B cell (primary cell): ENCODE data around the gene KDF1. TPM values are rescaled to one million over a fixed set of nuclear protein-coding genes. Genes with fewer than 3 reads are reported as not detected.

ENCODE experiments used
- ATAC-seq: fragments of 200-7000 bp; cut with Tn5 transposase; one replicate; pipeline ENCODE4 v1.10.0; 2021; ENCODE audit warnings: low read depth, mild to moderate bottlenecking, moderate number of reproducible peaks, moderate library complexity
- CTCF ChIA-PET: fragments of 350-600 bp; sonication (Branson Sonifier 250); formaldehyde crosslinking; loops from one replicate; lab custom pipeline; 2021; ENCODE audit warnings: antibody characterized with exemption, inconsistent platforms; lab: Charles Lee
- POLR2A ChIA-PET: fragments of 350-600 bp; sonication (Branson Sonifier 250); formaldehyde crosslinking; loops from one replicate; lab custom pipeline; 2021; ENCODE audit warnings: antibody characterized with exemption; lab: Charles Lee
- DNase-seq: peaks from one replicate; pipeline ENCODE4 v3.0.0; 2013
- H2AFZ ChIP-seq: 2 replicates; pipeline ENCODE4 v1.6.1; 2012; ENCODE audit warnings: mild to moderate bottlenecking, low read depth, low read length; ENCODE audit not compliant: insufficient read depth, poor library complexity, severe bottlenecking
- H3K27ac ChIP-seq, 2 donors: 1 replicate in 1 of 2; 2 replicates in 1 of 2; pipeline ENCODE4 v1.5.1; 2012 to 2013; ENCODE audit warnings: low read length in 2 of 2, mild to moderate bottlenecking in 2 of 2, moderate library complexity in 1 of 2
- H3K27me3 ChIP-seq, 4 experiments: fragments of 200-600 bp in 1 of 4; sonication (generic) in 1 of 4; replicated peaks in 1 of 4; 1 replicate in 2 of 4; 2 replicates in 2 of 4; pipeline versions ENCODE4 v1.6.1 to v1.7.0; 2013 to 2016; ENCODE audit warnings: low read length in 3 of 4, mild to moderate bottlenecking in 2 of 4, mixed read lengths in 1 of 4, moderate library complexity in 1 of 4; ENCODE audit not compliant: insufficient read depth in 4 of 4, control insufficient read depth in 3 of 4; ENCODE audit errors: control extremely low read depth in 1 of 4
- H3K36me3 ChIP-seq, 2 experiments: replicated peaks in 1 of 2; 1 replicate in 1 of 2; 2 replicates in 1 of 2; pipeline versions ENCODE4 v1.6.1 to v1.7.1; 2013; ENCODE audit warnings: low read length in 1 of 2; ENCODE audit not compliant: insufficient read depth in 2 of 2, control insufficient read depth in 1 of 2; ENCODE audit errors: control extremely low read depth in 1 of 2, extremely low read depth in 1 of 2
- H3K4me1 ChIP-seq, 2 donors: fragments of 200-600 bp in 1 of 2; sonication (generic) in 1 of 2; 1 replicate in 1 of 2; 2 replicates in 1 of 2; pipeline versions ENCODE4 v1.5.1 to v1.6.1; 2013 to 2017; ENCODE audit warnings: low read length in 2 of 2; ENCODE audit not compliant: control insufficient read depth in 2 of 2, insufficient read depth in 2 of 2
- H3K4me2 ChIP-seq: replicated peaks from 2 replicates; pipeline ENCODE3; 2012; ENCODE audit warnings: mild to moderate bottlenecking, low read depth, low read length; ENCODE audit not compliant: poor library complexity, severe bottlenecking
- H3K4me3 ChIP-seq, 5 experiments: fragments of 200-600 bp in 1 of 5; sonication (generic) in 1 of 5; 1 replicate in 3 of 5; 2 replicates in 2 of 5; pipeline versions ENCODE4 v1.5.1 to v1.7.0; 2011 to 2016; ENCODE audit warnings: low read length in 4 of 5, mild to moderate bottlenecking in 4 of 5, low read depth in 2 of 5, control low read depth in 1 of 5, moderate library complexity in 1 of 5; ENCODE audit not compliant: insufficient read depth in 1 of 5; ENCODE audit errors: control extremely low read depth in 1 of 5, extremely low read depth in 1 of 5
- H3K79me2 ChIP-seq: fragments of 200-600 bp; sonication (generic); one replicate; pipeline ENCODE4 v1.6.0; 2016; ENCODE audit warnings: low read length; ENCODE audit not compliant: control insufficient read depth, insufficient read depth
- H3K9ac ChIP-seq: fragments of 200-600 bp; sonication (generic); 2 replicates; pipeline ENCODE4 v1.6.1; 2017; ENCODE audit warnings: mild to moderate bottlenecking, low read length, moderate library complexity
- H3K9me3 ChIP-seq, 3 donors: one replicate each; pipeline versions ENCODE4 v1.6.1 to v1.7.1; 2013; ENCODE audit warnings: low read length in 2 of 3; ENCODE audit not compliant: control insufficient read depth in 2 of 3, insufficient read depth in 1 of 3; ENCODE audit errors: control extremely low read depth in 1 of 3
- H4K20me1 ChIP-seq: 2 replicates; pipeline ENCODE4 v1.6.0; 2012; ENCODE audit warnings: mild to moderate bottlenecking, low read length; ENCODE audit not compliant: insufficient read depth, control insufficient read depth, poor library complexity, severe bottlenecking
- H3K27ac Mint-ChIP-seq: one replicate; pipeline ENCODE4 v1.8.0; 2021; ENCODE audit warnings: mixed read lengths
- H3K27me3 Mint-ChIP-seq: one replicate; pipeline ENCODE4 v1.8.0; 2021; ENCODE audit warnings: mixed read lengths
- H3K4me1 Mint-ChIP-seq: one replicate; pipeline ENCODE4 v1.8.0; 2021; ENCODE audit warnings: mixed read lengths
- H3K4me3 Mint-ChIP-seq: one replicate; pipeline ENCODE4 v1.8.0; 2021; ENCODE audit warnings: mixed read lengths
- H3K9me3 Mint-ChIP-seq: one replicate; pipeline ENCODE4 v1.8.0; 2022; ENCODE audit warnings: mixed read lengths; ENCODE audit not compliant: insufficient read depth
- EZH2 ChIP-seq: IDR thresholded peaks from 2 replicates; pipeline ENCODE4 v1.6.1; 2012; ENCODE audit warnings: borderline replicate concordance, low read depth, mild to moderate bottlenecking, moderate library complexity, low read length; ENCODE audit not compliant: insufficient read depth, poor library complexity, severe bottlenecking
- WGBS: methylation state at CpG from one replicate; pipeline ENCODE4 v1.1.5; 2013; ENCODE audit warnings: missing lambda C conversion rate; ENCODE audit not compliant: insufficient coverage; 5-methylcytosine and 5-hydroxymethylcytosine counted together
- intact Hi-C: fragments of 100-400 bp; cut with micrococcal nuclease; formaldehyde crosslinking; loops from one replicate; pipeline ENCODE4 v1.10.0; 2022
- polyA plus RNA-seq: library from polyadenylated mRNA; depleted of rRNA; stranded (reverse); fragments of >200 nt; gene quantifications from 2 replicates; pipeline ENCODE4 v1.2.3, GENCODE V29; 2012
- total RNA-seq, 2 donors: library from RNA; stranded (reverse); fragments of 120-200 nt in 1 of 2; gene quantifications; 1 replicate in 1 of 2; 2 replicates in 1 of 2; pipeline versions ENCODE4 v1.2.3 to v1.2.4, GENCODE V29; 2013 to 2022
- TF ChIP-seq, protein P1 (sequence below): fragments of 200-600 bp; IDR thresholded peaks from one replicate; pipeline ENCODE4 v1.8.0; 2022; ENCODE audit warnings: antibody characterized with exemption, mild to moderate bottlenecking

The KDF1 gene
- total and polyA plus RNA-seq, 2 donors (not counting 1 experiment from before 2014, with no cell fraction given): 0.74 to 2.6 TPM

GRCh38 chr1:26921540-26922430, 38.5 kb downstream of the KDF1 start, which contains the start of gene NUDC:
NUDC (plus strand) TSS chr1:26921743; CDS start chr1:26921849, 106 bp downstream.
- intact Hi-C loops: loop anchor here (1.0 kb wide), 3 partner anchors 21 to 56 kb away; partner anchors contain the start of genes GPATCH3 and GPN2
- ChIA-PET CTCF (interaction anchor here (1.5 kb wide), 1 partner anchor 13 kb away, joined by 3 read pairs; no protein-coding TSS in a partner anchor), POLR2A (interaction anchor here (0.7 to 2.3 kb wide), 3 partner anchors 21 to 740 kb away, joined by 4 to 9 read pairs (median 7); partner anchors contain the start of gene GPATCH3)
- peak within 1 kb of the TSS; percentile 93 for H3K4me3 Mint-ChIP-seq
- Histone ChIP-seq H3K4me1 (peaks cover 17 to 20% of the 10 kb centered on the region in 2 donors), H3K36me3 (peaks cover 11 to 16% of the 10 kb centered on the region in 2 experiments), H2AFZ (peak within 1 kb of the TSS; percentile 88), H3K4me3 (peak within 1 kb of the TSS; percentile 61 to 88 (median 80)), H3K4me2 (peak within 1 kb of the TSS; percentile 96), H4K20me1 (peaks cover 30% of the 10 kb centered on the region), H3K9ac (peak within 1 kb of the TSS; percentile 92), H3K27ac (peak within 1 kb of the TSS; percentile 68 to 93), H3K79me2 (peaks cover 40% of the 10 kb centered on the region), H3K27me3 (no peaks in the 10 kb centered on the region), H3K9me3 (no peaks in the 10 kb centered on the region)
- WGBS: 1% methylated on average over 76 of the region's 83 CpGs
- peak; percentile 96 for ATAC-seq
- DNase-seq: peak; percentile 96
- peaks cover 33% of the 10 kb centered on the region for H3K4me1 Mint-ChIP-seq
- peak within 1 kb of the TSS; percentile 93 for H3K27ac Mint-ChIP-seq
- TF ChIP-seq EZH2: no peak
- TF ChIP-seq, protein P1, sequence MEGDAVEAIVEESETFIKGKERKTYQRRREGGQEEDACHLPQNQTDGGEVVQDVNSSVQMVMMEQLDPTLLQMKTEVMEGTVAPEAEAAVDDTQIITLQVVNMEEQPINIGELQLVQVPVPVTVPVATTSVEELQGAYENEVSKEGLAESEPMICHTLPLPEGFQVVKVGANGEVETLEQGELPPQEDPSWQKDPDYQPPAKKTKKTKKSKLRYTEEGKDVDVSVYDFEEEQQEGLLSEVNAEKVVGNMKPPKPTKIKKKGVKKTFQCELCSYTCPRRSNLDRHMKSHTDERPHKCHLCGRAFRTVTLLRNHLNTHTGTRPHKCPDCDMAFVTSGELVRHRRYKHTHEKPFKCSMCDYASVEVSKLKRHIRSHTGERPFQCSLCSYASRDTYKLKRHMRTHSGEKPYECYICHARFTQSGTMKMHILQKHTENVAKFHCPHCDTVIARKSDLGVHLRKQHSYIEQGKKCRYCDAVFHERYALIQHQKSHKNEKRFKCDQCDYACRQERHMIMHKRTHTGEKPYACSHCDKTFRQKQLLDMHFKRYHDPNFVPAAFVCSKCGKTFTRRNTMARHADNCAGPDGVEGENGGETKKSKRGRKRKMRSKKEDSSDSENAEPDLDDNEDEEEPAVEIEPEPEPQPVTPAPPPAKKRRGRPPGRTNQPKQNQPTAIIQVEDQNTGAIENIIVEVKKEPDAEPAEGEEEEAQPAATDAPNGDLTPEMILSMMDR: no peak
- no peaks in the 10 kb centered on the region for H3K9me3 Mint-ChIP-seq
- H3K27me3 Mint-ChIP-seq: no peaks in the 10 kb centered on the region
